ENCODE results near the gene GGPS1.
"Not testable (repeated sequence)": the region's sequence is repeated elsewhere in the genome, so short reads cannot be mapped to it uniquely, and the experiment has no call there.

The GGPS1 gene

DNA sequence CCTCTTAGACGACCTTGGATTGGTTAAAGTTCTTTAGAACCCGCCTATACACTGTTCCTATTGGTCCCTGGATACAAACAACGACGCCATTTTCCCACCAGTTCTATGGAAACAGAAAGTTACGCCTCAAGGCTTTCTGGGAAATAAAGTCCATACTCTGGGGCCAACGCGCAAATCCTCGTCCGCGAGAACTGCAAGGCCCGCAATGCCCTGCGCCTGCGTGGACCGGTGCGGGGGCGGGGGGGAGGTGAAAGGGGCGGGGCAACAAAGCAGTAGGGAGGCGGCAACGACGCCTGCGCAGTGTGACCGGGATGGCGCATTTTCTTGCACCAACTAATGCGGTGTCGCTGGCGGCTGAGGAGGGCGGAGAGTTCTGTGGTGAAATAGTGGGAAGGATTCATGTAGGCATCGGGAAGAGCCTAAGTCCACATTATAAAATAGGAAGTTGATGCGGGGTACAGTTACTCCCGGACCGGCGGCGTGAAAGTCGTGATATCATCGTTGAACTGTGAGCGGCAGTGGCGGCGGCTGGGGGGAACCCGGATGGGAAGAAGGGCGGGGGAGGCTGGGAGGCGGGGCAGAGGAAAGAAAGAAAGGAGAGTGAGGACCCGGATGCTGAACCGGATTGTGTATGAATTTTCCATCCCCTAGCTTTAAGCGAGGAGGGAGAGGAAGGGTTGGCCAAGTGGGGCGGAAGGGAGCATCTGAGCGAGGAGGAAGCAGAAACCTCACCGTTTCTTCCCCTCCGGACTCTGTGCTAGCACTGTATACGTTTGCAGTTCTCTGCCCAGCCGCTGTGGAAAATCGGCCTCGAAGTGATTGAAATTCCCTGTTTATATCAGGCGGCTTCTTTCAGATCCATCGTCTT lies at the start of gene GGPS1:
Gene GGPS1, plus strand, starts transcription at position 300 of the 868 bp plus-strand sequence. CDS start 6,695 bp downstream, outside the sequence.
- peak; percentile 98 to 100 for DNase-seq (ENCODE audit: low read depth in 2 of 2, low spot score in 1 of 2)

GRCh38 chr1:235278915-235279292 lies 49.5 kb upstream of the GGPS1 start:
- DNase-seq (ENCODE audit: low read depth in 2 of 2, low spot score in 1 of 2) = no peak

DNA sequence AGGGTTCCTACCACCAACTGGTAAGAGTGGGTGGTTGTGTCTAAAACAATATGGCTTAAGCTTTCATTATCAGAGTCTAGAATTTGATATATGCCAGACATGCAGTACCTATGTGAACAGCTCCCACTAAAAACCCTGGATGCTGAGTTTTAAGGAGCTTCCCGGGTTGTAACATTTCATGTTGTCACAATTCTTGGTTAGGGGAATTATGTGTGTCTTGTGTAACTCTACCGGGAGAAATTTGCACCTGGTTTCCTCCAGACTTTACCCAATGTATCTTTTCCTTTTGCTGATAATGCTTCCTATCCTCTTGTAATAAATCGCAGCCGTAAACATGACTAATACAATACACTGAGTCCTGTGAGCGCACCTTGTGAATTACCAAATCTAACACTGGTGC lies 48.7 kb upstream of the GGPS1 start:
- DNase-seq (ENCODE audit: low read depth in 2 of 2, low spot score in 1 of 2) = no peak

DNA sequence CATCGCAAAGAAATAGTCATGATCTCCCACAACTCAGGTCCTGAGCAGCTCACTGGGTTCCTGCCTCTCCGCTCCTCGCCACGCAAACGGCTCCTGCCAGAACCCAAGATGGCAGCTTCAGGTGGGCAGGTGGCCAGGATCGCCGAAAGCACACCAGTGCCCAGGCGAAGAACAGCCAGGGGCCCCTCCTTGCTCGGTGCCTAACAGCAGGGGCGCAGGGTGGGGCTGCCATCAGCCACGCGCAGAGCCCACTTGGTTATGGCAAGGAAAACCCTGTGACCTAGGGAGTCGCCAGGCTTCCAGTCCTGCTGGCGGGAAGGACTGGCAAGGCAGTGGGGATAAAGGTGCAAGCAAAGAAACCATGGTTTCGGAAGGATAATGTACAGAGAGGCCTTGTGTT lies 47.9 kb upstream of the GGPS1 start:
- DNase-seq (ENCODE audit: low read depth in 2 of 2, low spot score in 1 of 2) = no peak

- DNase-seq (ENCODE audit: low read depth in 2 of 2, low spot score in 1 of 2) = not testable (repeated sequence)
Measured at GRCh38 chr1:235283636-235284035, 44.7 kb upstream of the GGPS1 start.

DNA sequence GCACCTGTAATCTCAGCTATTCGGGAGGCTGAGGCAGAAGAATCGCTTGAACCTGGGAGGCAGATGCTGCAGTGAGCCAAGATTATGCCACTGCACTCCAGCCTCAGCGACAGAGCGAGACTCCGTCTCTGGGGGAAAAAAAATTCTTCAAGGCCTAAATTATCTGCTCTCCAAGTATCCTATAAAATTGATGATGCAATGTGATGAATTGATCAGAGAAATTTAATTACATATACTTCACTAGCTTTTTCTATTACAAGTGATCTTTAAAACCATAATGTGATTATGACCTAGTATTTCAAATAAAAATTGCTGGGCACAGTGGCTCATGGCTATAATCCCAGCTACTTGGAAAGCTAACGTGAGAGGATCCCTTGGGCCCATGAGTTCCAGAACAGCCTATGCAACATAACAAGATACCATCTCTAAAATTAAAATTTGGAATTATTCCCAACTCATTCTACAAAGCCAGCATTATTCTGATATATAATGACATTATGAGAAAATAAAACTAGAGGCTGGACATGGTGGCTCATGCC lies 44.1 kb upstream of the GGPS1 start:
- DNase-seq (ENCODE audit: low read depth in 2 of 2, low spot score in 1 of 2) = no peak

DNA sequence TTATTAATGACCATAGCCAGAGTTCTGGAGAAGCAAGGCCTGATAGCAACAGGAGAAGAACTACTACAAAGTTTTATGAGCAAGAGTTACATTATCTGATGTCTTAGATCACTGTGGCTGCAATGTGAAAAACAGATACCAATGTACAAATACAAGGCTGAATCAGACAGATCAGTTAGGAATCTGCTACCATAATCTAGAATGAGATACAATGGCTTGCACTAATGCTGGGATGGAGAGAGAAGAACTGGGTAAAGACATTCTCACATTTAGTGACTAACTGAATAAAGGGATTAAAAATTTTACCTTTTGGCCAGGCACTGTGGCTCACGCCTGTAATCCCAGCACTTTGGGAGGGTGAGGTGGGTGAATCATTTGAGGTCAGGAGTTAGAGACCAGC lies 41.7 kb upstream of the GGPS1 start:
- DNase-seq (ENCODE audit: low read depth in 2 of 2, low spot score in 1 of 2) = no peak

DNA sequence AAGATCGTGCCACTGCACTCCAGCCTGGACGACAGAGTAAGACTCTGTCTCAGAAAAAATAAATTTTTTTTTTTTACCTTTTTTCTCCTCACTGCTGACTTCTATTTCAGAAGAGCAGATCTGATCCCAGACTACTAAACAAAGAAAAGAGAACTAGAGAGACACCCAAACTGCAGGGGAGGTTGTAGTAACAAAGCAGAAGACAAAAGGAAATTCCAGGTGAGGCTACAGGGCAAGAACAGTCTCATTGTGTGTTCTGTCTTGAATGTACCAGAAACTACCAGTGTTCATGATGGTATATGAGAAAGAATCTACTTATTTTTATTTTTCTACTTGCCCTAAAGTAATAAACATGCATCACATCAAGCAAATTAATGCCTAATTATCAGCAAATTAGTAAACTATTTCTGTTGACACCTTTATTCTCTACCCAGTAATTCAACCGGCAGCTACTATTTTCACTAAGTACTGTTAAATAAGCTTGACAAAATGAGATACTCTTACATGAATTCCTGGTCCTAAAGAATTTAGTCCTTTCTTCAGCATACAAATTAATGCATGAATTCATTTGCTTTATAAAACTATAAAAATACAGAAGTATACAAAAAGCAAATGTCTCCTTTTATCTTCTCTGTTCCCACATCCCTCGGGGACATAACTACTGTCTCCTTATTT lies 41.0 kb upstream of the GGPS1 start:
- DNase-seq (ENCODE audit: low read depth in 2 of 2, low spot score in 1 of 2) = no peak

- no peak for DNase-seq (ENCODE audit: low read depth in 2 of 2, low spot score in 1 of 2)
Measured at GRCh38 chr1:235289859-235290739, 38.3 kb upstream of the GGPS1 start.

GRCh38 chr1:235290740-235291502 lies 37.4 kb upstream of the GGPS1 start:
- no peak for DNase-seq (ENCODE audit: low read depth in 2 of 2, low spot score in 1 of 2)

DNA sequence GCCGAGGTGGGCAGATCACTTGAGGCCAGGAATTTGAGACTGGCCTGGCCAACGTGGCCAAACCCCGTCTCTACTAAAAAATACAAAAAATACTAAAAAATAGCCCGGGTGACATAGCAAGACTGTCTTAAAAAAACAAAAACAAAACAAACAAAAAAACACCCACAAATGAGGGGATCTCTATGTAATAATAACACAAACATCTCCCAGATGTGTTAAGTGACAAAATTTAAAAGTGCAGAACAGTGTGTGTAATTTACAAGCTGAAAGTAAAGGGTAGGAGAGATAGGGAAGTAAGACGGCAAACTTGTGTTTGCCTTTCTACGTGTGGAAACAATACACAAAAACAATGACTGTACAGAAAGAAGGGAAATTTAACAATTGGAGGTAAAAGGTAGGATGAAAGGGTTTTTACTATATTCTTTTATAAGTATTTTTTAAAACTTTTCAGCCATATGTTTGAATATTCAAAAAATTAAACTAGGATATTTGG lies 36.7 kb upstream of the GGPS1 start:
- no peak for DNase-seq (ENCODE audit: low read depth in 2 of 2, low spot score in 1 of 2)

GRCh38 chr1:235292790-235293189 lies 35.6 kb upstream of the GGPS1 start:
- DNase-seq (ENCODE audit: low read depth in 2 of 2, low spot score in 1 of 2) = no peak

DNA sequence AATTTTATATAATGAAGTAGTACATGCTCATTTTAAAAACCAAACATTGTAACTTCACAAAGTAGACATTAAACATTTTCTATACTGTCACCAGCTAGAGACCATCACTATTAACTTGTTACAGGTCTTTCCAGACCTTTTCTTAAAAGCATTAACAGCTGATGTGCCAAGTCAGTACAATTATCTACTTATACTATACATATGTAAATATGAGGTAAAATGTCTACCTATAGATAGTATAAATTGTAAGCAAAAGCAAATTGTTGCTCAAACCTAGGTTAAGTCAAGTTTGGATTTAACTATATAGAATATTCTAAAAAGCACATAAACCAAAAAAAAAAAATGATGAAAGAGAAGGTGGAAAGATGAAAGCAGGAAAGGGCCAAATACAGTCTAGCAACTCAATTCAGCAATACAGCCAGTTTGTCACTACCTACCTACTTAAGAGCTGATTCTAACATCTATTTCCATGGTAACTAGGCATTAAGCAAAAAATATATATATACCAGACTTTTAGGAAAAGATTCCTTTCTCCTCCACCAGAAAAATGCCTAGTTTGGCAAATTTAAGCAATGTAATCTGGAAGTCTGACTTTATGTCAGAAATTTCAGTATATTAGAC lies 34.9 kb upstream of the GGPS1 start:
- no peak for DNase-seq (ENCODE audit: low read depth in 2 of 2, low spot score in 1 of 2)

GRCh38 chr1:235295902-235296350 lies 32.4 kb upstream of the GGPS1 start:
- DNase-seq (ENCODE audit: low read depth in 2 of 2, low spot score in 1 of 2) = no peak

DNA sequence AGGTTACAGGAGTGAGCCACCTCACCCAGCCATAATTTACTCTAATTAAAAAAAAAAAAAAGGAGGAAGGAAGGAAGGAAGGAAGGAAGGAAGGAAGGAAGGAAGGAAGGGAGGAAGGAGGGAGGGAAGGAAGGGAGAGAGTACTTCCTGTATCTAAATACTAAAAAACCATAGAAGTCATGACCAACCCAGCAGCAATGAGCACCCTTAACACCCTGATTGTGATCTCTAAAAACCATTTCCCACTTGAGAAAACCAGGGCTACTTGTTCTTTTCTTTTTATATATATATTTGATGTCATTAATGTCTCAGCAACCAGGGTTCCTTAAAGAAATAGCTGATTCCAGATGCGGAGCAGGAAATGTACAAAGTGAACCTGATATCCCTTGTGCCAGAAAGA lies 31.6 kb upstream of the GGPS1 start:
- no peak for DNase-seq (ENCODE audit: low read depth in 2 of 2, low spot score in 1 of 2)

DNA sequence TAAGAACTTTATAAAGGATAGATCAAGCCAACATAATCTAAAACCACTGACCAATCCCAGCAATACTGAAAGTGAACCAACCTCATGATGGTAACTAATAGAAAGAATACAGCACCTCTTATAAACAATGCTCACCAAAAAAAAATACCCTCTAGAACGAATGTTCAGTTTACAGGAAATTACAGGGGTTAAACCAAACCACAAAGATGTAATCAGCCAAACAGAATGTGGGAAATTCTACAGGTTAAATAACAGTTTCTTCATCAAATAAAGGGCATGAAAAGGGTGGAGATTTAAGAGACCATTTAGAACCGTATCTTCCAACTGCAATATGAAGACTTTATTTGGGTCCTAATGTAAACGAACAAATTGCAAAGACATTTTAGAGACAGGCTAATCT lies 30.8 kb upstream of the GGPS1 start:
- no peak for DNase-seq (ENCODE audit: low read depth in 2 of 2, low spot score in 1 of 2)

DNA sequence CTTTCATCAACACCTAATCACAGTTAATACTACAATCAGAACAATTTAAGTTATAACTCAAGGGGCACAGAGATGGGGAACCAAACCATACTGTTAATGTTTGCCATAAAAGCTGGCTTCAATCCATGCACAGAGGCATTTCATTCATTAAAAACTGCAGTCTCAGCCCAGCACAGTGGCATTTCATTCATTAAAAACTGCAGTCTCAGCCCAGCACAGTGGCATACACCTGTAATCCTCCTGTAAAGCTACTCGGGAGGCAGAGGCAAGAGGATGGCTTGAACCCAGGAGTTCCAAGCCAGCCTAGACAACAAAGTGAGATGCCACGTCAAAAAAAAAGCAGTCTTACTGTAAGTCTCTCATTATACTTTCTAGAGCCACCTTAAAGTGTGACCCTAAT lies 29.6 kb upstream of the GGPS1 start:
- no peak for DNase-seq (ENCODE audit: low read depth in 2 of 2, low spot score in 1 of 2)

DNA sequence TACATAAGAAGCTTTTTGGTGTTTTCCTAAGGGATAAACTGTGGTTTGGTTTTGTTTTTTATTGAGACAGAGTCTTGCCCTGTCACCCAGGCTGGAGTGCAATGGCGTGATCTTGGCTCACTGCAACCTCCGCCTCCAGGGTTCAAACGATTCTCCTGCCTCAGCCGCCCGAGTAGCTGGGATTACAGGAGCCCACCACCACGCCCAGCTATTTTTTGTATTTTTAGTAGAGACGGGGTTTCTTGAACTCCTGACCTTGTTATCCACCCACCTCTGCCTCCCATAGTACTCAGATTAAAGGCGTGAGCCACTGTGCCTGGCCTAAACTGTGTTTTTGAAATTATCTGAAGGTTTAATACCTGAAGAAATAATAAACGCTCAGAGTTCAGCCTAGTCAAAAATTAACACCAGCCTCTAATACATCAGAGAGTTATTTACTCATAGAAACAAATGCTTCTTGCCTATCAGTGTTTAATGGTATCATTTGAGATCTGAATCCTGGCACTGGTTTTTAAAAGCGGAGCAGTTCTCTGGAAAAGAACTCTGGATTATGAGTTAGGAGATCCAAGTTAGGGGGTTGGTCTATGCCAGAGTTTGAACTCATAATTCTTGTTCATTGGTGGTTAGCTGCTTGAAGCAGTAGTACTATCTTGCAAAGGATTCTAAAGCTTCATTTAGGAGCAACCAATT lies 29.1 kb upstream of the GGPS1 start:
- no peak for DNase-seq (ENCODE audit: low read depth in 2 of 2, low spot score in 1 of 2)

GRCh38 chr1:235302143-235302542 lies 26.2 kb upstream of the GGPS1 start:
- no peak for DNase-seq (ENCODE audit: low read depth in 2 of 2, low spot score in 1 of 2)
